ENCODE measurements around the gene RAPGEF3. TPM values are rescaled to one million over a fixed set of nuclear protein-coding genes. Genes with fewer than 3 reads are reported as not detected.
A peak's percentile ranks its signal among the peaks of the same experiment; 100 is the strongest.

The RAPGEF3 gene
- total RNA-seq, 4 donors from 2014 or later, result 24.2 to 270 (median 59.1) TPM

DNA sequence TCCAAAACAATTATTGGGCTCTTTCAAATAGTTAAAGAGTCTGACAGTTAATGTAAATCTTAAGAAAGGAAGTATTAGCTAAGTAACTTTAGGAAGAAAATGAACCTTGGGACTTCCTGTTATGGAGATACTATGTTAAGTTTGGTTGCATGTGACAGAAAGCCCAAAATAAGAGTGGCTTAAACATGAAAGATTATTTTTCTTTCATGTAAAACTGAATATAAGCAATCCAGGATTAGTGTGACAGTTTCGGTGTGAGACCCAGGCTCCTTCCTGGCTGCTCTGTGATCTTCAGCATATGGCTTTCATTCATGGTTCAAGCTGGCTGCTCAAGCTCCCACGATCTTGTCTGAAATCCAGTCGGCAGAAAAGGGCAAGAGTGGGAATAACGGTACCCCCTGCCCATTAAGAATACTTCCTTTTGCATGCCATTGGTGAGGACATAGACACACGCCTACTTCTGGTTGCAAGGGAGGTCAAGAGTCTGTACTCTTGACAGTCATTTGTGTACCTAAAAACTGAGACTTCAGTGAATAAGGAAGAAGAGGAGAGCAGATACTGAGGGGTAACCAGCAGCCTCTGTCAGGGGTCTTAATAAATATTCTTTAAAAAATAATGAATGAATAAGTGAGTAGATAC lies 50.7 kb downstream of the RAPGEF3 start:
- DNase-seq (ENCODE audit: low spot score) (no peak), ATAC-seq (ENCODE audit: low FRiP score) (no peak)
- TF ChIP-seq CTCF (IDR thresholded peaks at IDR 0.05), result no peak

GRCh38 chr12:47707355-47707754 lies 51.3 kb downstream of the RAPGEF3 start:
- TF ChIP-seq CTCF (IDR thresholded peaks at IDR 0.05), result no peak
- DNase-seq (ENCODE audit: low spot score) (no peak), ATAC-seq (ENCODE audit: low FRiP score) (no peak)

GRCh38 chr12:47705566-47706425 lies 52.9 kb downstream of the RAPGEF3 start, which contains the start of gene RPAP3:
RPAP3 (minus strand) TSS chr12:47706030; CDS start chr12:47702840, 3,190 bp downstream.
- DNase-seq (ENCODE audit: low spot score) (peak; percentile 93), ATAC-seq (ENCODE audit: low FRiP score) (peak; percentile 96)
- peak in 1 of 3 donors; percentile 71 for TF ChIP-seq CTCF (IDR thresholded peaks at IDR 0.05)

- DNase-seq (ENCODE audit: low spot score), result no peak
Observed at GRCh38 chr12:47705229-47705565, 53.5 kb downstream of the RAPGEF3 start.

GRCh38 chr12:47704719-47705118 lies 54.0 kb downstream of the RAPGEF3 start:
- ATAC-seq (ENCODE audit: low FRiP score) (no peak), DNase-seq (ENCODE audit: low spot score) (no peak)
- no peak for TF ChIP-seq CTCF (IDR thresholded peaks at IDR 0.05)

More at GRCh38 chr12:47705229-47705565, 53.5 kb downstream of the RAPGEF3 start:
- no peak for TF ChIP-seq CTCF (IDR thresholded peaks at IDR 0.05)
- ATAC-seq (ENCODE audit: low FRiP score), result no peak

GRCh38 chr12:47700263-47700662 lies 58.4 kb downstream of the RAPGEF3 start:
- DNase-seq (ENCODE audit: low spot score), result no peak

More at GRCh38 chr12:47700263-47700662, 58.4 kb downstream of the RAPGEF3 start:
- TF ChIP-seq CTCF (IDR thresholded peaks at IDR 0.05), result no peak
- ATAC-seq (ENCODE audit: low FRiP score), result no peak
